NCI-H748 (cell line): Measurements from ENCODE around the gene MET.

Experiments used
- DNase-seq: peaks from one replicate; lab custom pipeline; 2025; ENCODE audit not compliant: unreplicated experiment; lab: John Stamatoyannopoulos, UW

The MET gene

DNA sequence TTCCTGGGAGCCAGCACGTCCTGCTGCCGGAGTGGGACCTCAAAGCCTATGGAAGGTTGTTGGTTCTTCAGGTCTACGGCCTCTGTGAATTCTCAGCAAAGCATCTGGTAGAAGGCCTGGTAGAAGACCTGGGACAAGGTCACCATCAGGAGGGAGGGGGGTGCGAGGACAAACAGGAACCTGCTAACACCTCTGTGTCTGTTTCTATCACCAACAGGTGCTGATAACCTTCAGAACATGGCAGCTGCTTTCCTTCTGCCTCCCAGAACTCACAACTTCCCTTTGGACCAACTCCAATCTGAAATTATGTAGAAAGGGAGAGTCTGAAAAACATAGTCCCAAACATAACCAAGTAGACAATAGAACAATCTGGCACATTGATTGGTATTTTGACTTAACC lies 8.3 kb upstream of the MET start:
- DNase-seq: no peak

GRCh38 chr7:116665332-116665996 lies 6.5 kb upstream of the MET start:
- no peak for DNase-seq

GRCh38 chr7:116669769-116670168 lies 2.2 kb upstream of the MET start:
- no peak for DNase-seq

GRCh38 chr7:116670409-116671015 lies 1.5 kb upstream of the MET start:
- DNase-seq: no peak

DNA sequence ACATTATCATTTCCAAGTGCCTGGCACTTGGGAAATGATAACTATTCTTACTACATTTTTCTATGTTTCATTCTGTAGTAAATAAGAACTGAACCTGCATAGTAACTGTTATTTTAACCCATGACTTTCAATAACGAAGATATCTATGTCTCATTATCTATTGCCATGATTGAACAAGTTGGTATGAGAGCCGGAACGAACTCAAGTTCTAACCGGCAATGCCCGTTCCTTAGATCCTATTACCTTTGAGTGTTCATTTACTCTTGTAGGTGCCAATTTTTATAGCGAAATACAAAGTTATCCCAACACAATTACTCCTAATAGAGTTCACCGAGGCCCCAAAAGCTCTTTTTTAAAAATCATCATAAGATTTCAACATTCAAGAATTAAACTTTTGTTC lies 885 bp upstream of the MET start:
- DNase-seq: no peak

- peak; percentile 51 for DNase-seq
Measured at GRCh38 chr7:116672596-116673456, 830 bp downstream of the MET start.

DNA sequence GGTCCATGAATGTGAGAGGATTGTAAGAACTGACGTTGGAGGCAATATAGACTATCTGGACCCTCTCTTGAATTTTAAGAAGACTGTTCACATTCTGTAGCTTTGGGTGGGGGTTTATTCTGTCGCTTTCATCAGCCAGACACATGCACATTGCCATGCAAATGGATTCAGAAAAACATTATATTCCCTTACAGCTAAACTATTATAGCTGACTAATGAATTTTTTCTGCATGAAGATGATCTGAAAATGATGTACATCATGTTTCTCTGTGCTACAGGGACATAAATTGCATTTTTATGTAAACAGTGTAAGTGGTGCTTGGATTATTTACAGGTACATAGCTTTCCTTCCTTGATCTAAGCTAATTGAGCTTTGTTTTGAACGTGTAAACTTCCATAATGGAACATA lies 1.5 kb downstream of the MET start:
- DNase-seq: peak; percentile 42

GRCh38 chr7:116674508-116675173 lies 2.6 kb downstream of the MET start:
- no peak for DNase-seq

DNA sequence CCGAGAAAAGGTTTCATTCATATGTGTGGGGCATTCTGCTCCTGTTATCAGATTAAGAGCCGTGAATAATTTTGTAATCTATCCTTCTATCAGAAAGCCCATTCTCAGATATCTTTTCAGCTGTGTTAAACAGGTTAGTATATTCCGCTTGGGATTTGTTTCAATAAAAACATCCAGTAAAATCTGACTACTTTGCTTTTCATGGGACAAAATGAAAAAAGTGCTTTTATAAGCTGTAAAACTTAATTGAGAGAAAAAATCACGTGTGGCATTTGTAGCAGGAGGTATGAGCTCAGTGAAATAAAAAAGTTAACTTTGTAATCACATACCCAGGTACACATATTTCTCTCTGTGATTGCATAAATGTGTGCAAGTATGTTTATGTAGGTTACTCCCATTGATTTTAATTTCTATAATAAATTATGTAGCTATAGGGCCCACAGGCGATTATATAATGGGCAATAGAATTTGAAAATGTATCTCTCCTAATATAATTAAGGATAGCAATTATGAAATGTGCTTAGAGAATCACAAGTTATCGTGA lies 3.9 kb downstream of the MET start:
- no peak for DNase-seq

DNA sequence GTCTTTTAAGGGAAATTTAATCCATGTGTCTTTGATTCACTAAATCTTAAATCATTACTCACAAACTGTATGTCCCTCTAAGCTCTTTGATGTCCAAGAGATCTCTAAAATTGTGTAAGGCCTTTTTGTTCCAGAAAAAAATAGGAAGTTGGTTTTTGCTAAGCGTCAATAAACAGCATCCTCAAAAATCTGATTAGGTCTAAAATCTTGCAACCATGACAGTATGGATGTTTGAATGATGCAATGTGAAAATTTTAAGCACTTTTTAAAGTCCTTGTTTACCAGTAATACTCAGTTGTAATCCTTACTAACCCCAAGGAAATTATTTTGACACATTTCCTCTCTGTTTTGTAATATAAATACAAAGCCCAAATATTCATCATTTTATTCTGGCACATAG lies 6.8 kb downstream of the MET start:
- DNase-seq: no peak

GRCh38 chr7:116679500-116679899 lies 7.5 kb downstream of the MET start:
- DNase-seq: no peak

- no peak for DNase-seq
Measured at GRCh38 chr7:116683786-116684185, 11.8 kb downstream of the MET start.

- DNase-seq: no peak
Measured at GRCh38 chr7:116686033-116686432, 14.0 kb downstream of the MET start.

DNA sequence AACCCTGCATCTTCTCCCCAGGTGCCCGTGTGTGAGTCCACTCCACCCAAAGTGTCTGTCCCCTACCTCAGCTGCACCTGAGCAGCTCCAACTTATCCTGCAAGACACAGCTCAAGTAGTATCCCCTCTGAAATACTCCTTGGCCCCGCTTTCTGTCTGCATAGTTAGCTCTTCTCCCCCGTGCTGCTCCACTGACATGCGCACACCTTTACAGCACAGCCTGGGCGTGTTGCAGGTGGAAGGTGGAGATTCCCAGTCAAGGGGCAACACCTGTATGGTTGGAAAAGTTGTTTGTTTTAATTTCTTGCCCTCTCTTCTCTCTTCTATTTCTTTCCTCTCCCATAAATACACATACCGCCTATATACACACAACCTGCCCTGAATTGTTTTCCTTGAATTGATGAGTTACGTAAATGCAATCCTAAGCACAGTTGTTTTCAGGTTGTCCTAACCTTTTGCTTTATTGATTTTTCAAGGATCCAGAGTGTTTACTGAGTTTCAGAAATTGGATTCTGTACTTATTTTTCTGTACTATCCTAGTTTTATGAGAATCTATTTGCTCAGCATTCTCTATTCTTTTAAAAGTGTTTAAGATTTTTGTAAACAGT lies 14.9 kb downstream of the MET start:
- DNase-seq: no peak

GRCh38 chr7:116687801-116688201 lies 15.8 kb downstream of the MET start:
- DNase-seq: no peak

DNA sequence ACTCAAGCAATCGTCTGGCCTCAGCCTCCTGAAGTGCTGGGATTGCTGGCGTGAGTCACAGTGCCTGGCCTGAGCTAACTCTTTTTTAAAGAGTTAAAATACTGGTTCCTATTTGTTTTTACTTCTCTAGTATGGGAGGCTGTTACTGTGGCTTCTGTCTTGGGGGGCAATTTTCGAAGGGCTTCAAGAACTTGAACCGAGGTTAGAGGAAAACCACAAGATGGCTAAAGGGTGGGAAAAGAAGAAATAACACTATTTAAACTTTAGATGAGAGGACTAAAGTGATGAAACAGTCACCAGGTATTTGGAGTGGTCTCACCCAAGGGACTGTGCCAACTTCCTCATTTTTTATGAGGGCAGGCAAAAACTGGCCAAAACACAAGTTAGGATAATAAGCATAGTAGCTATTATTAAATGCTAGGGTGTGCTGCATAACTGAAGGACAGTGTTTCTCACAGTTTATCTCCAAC lies 17.8 kb downstream of the MET start:
- DNase-seq: no peak

DNA sequence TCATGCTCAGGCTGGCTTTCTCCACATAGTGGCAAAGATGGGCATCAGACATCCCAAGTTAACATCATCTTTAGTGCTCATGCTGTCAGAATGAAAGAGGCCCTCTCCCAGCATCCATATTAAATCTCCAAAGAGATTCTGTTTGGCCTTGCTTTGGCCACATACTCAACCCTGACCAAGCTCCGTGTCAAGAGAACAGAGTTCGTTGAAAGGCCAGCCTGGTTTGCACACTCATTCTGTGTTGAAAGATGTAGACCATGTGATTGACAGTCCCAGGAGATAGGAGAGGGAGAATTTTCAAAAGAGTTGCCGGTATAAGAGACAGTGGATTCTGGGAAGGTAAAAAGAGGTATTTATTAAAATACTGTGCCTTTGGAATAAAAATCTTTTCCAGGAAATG lies 19.7 kb downstream of the MET start:
- no peak for DNase-seq

- DNase-seq: no peak
Measured at GRCh38 chr7:116692401-116693308, 20.7 kb downstream of the MET start.

GRCh38 chr7:116696707-116697106 lies 24.7 kb downstream of the MET start:
- DNase-seq: no peak

DNA sequence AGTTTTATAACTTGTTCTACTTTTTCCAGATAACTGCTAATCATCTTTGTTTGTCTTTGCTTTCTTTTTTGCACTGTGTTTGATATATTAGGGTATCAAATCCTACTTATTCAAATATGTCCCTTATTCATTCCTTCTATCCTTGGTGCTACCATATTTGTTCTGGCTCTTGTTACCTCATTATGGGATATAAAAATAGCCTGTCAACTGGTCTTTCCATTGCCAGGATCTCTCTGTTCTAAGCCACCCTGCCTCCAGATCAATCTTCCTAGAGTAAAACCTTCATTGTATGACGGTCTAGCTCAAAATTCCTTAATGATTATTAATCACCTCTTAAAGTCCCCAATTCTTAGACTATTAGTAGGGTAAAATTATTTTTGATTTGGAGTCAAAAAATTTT lies 25.2 kb downstream of the MET start:
- no peak for DNase-seq
